ENCODE results near the gene NTN5. TPM values are rescaled to one million over a fixed set of nuclear protein-coding genes. Genes with fewer than 3 reads are reported as not detected.

The NTN5 gene
- total RNA-seq, 3 donors from 2014 or later: 0.22 to 1.2 (median 0.46) TPM

- no peak overlapping the region for H3K4me3 ChIP-seq
- no peaks in the 10 kb centered on the region for H3K9me3 ChIP-seq
- intact Hi-C loops (cut with DNase I, micrococcal nuclease): no loop called here
- no peaks in the 10 kb centered on the region for H3K36me3 ChIP-seq (ENCODE audit: low read depth)
- TF ChIP-seq CTCF (IDR thresholded peaks at IDR 0.05): no peak
- ATAC-seq (peak; percentile 68), DNase-seq (peak in 1 of 3 donors; percentile 33)
- no peaks in the 10 kb centered on the region for H3K4me1 ChIP-seq (ENCODE audit: low read depth)
Observed at GRCh38 chr19:48656840-48657474, 15.9 kb downstream of the NTN5 start.

- TF ChIP-seq CTCF (IDR thresholded peaks at IDR 0.05): no peak
- intact Hi-C loops (cut with DNase I, micrococcal nuclease): no loop called here
- Histone ChIP-seq H3K36me3 (ENCODE audit: low read depth) (no peaks in the 10 kb centered on the region), H3K9me3 (no peaks in the 10 kb centered on the region), H3K4me1 (ENCODE audit: low read depth) (peaks cover under 1% of the 10 kb centered on the region), H3K4me3 (no peak overlapping the region)
- ATAC-seq: no peak
- DNase-seq: peak in 1 of 3 donors; percentile 52
Observed at GRCh38 chr19:48654299-48655059, 18.3 kb downstream of the NTN5 start.

GRCh38 chr19:48651683-48652048 lies 21.2 kb downstream of the NTN5 start:
- H3K9me3 ChIP-seq: no peaks in the 10 kb centered on the region
- H3K36me3 ChIP-seq (ENCODE audit: low read depth): no peaks in the 10 kb centered on the region
- no peak overlapping the region for H3K4me3 ChIP-seq
- H3K4me1 ChIP-seq (ENCODE audit: low read depth): peaks cover 3% of the 10 kb centered on the region
- intact Hi-C loops (cut with DNase I, micrococcal nuclease): no loop called here
- DNase-seq: no peak
- no peak for ATAC-seq
- no peak for TF ChIP-seq CTCF (IDR thresholded peaks at IDR 0.05)

- intact Hi-C loops (cut with DNase I, micrococcal nuclease): no loop called here
- ATAC-seq (no peak), DNase-seq (no peak)
- H3K4me3 ChIP-seq: no peak overlapping the region
- H3K9me3 ChIP-seq: no peaks in the 10 kb centered on the region
- H3K4me1 ChIP-seq (ENCODE audit: low read depth): peaks cover 3% of the 10 kb centered on the region
- H3K36me3 ChIP-seq (ENCODE audit: low read depth): no peaks in the 10 kb centered on the region
- no peak for TF ChIP-seq CTCF (IDR thresholded peaks at IDR 0.05)
Observed at GRCh38 chr19:48650974-48651682, 21.7 kb downstream of the NTN5 start.

- intact Hi-C loops (cut with DNase I, micrococcal nuclease): no loop called here
- no peak overlapping the region for H3K4me3 ChIP-seq
- H3K9me3 ChIP-seq: no peaks in the 10 kb centered on the region
- TF ChIP-seq CTCF (IDR thresholded peaks at IDR 0.05): no peak
- no peaks in the 10 kb centered on the region for H3K36me3 ChIP-seq (ENCODE audit: low read depth)
- ATAC-seq: no peak
- DNase-seq: no peak
- peaks cover 10% of the 10 kb centered on the region for H3K4me1 ChIP-seq (ENCODE audit: low read depth)
Observed at GRCh38 chr19:48648134-48648533, 24.7 kb downstream of the NTN5 start.

Data from mucosa of descending colon (tissue), 3 donors.